RWPE2 (cell line): ENCODE results near the gene ARHGAP15.

Source experiments
- ATAC-seq: fragments of 200-7000 bp; cut with Tn5 transposase; 3 replicates; pipeline ENCODE4 v1.9.1; 2021; ENCODE audit warnings: low read depth
- DNase-seq: peaks from one replicate; pipeline ENCODE4 v3.0.0-alpha.2; 2020; ENCODE audit warnings: low spot score
- H3K27ac ChIP-seq: fragments of 450-650 bp; 2 replicates; pipeline ENCODE4 v1.5.1; 2017; ENCODE audit warnings: mild to moderate bottlenecking; ENCODE audit not compliant: poor library complexity, severe bottlenecking
- H3K27me3 ChIP-seq: fragments of 250-450 bp; sonication (Bioruptor Pico); 2 replicates; pipeline ENCODE4 v1.5.1; 2021; ENCODE audit warnings: mild to moderate bottlenecking, moderate library complexity; ENCODE audit not compliant: insufficient read depth, poor library complexity, severe bottlenecking
- H3K36me3 ChIP-seq: fragments of 250-450 bp; sonication (Bioruptor Pico); 2 replicates; pipeline ENCODE4 v1.5.1; 2020; ENCODE audit warnings: low read depth, mild to moderate bottlenecking, moderate library complexity
- H3K4me1 ChIP-seq: fragments of 250-450 bp; sonication (Bioruptor Pico); 2 replicates; pipeline ENCODE4 v1.5.1; 2021; ENCODE audit warnings: mild to moderate bottlenecking, moderate library complexity; ENCODE audit not compliant: insufficient read depth, poor library complexity, severe bottlenecking
- H3K4me3 ChIP-seq: fragments of 250-450 bp; sonication (Bioruptor Pico); 2 replicates; pipeline ENCODE4 v1.5.1; 2021; ENCODE audit warnings: mild to moderate bottlenecking, moderate library complexity; ENCODE audit not compliant: severe bottlenecking
- H3K9me3 ChIP-seq: fragments of 250-450 bp; sonication (Bioruptor Pico); 2 replicates; pipeline ENCODE4 v1.5.1; 2021; ENCODE audit warnings: mild to moderate bottlenecking, moderate library complexity; ENCODE audit not compliant: severe bottlenecking
- TF ChIP-seq, protein P1 (sequence below): fragments of 450-650 bp; IDR thresholded peaks from one replicate; pipeline ENCODE4 v1.5.1; 2017; ENCODE audit warnings: mild to moderate bottlenecking, moderate library complexity; ENCODE audit not compliant: poor library complexity, severe bottlenecking

Gene ARHGAP15

DNA sequence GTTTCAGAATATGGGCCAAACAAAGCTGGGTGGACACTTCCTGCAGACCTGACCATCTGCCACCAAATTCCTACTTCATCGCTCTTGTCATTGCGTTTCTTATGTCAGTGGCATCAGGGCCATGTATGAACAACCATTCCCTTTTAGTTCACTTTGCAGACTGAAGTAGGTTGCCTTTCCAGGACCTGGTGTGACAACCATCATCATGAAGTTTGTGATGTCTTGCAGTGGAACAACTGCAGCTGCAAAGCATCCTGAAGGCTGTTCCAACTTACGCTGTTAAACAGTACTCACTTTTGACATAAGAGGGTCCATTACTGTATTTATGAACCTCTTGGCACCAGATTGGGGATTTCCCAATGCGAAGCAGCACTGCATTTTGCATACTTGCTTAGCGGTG lies 511.6 kb downstream of the ARHGAP15 start:
- Histone ChIP-seq H3K9me3 (no peaks in the 10 kb centered on the region), H3K4me3 (no peak overlapping the region), H3K4me1 (no peaks in the 10 kb centered on the region), H3K27me3 (no peaks in the 10 kb centered on the region), H3K27ac (no peak overlapping the region), H3K36me3 (no peaks in the 10 kb centered on the region)
- ATAC-seq: no peak
- TF ChIP-seq, protein P1, sequence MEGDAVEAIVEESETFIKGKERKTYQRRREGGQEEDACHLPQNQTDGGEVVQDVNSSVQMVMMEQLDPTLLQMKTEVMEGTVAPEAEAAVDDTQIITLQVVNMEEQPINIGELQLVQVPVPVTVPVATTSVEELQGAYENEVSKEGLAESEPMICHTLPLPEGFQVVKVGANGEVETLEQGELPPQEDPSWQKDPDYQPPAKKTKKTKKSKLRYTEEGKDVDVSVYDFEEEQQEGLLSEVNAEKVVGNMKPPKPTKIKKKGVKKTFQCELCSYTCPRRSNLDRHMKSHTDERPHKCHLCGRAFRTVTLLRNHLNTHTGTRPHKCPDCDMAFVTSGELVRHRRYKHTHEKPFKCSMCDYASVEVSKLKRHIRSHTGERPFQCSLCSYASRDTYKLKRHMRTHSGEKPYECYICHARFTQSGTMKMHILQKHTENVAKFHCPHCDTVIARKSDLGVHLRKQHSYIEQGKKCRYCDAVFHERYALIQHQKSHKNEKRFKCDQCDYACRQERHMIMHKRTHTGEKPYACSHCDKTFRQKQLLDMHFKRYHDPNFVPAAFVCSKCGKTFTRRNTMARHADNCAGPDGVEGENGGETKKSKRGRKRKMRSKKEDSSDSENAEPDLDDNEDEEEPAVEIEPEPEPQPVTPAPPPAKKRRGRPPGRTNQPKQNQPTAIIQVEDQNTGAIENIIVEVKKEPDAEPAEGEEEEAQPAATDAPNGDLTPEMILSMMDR: no peak
- no peak for DNase-seq

DNA sequence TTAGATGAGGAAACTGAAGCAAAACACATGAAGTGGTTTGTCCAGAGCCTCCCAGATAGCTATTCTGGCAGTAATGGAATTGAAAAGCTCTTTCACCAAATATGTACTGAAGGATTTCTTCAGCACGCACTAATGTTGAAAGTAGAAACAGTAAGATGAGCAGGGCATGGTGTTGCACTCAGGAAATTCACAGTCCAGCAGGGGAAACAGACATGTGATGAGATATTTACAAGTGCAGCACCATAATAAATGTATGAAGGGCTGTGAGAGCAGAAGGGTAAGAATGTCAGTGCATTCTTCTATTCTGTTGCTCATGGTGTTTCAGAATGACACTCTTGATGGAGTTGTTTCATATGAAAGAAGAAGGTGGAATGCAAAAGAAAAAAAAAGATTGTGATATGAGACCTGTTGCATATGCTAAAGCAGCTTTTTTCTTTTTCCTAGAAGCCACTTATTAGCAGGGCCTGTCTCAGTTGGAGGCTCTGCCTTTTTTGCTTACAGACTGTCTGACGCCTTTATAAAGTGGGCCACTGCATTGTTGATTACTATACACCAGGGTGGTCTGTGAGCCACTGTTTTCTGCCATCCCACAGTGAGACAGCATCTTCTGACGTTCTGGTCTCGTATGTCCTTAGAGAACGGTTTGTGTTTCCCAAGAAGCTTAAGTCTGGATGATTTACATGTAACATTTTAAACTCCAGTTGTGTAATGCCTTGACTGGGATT lies 516.9 kb downstream of the ARHGAP15 start:
- Histone ChIP-seq H3K36me3 (no peaks in the 10 kb centered on the region), H3K4me1 (no peaks in the 10 kb centered on the region), H3K9me3 (no peaks in the 10 kb centered on the region), H3K27ac (no peak overlapping the region), H3K4me3 (no peak overlapping the region), H3K27me3 (no peaks in the 10 kb centered on the region)
- TF ChIP-seq, protein P1: no peak
- DNase-seq: no peak
- ATAC-seq: no peak

DNA sequence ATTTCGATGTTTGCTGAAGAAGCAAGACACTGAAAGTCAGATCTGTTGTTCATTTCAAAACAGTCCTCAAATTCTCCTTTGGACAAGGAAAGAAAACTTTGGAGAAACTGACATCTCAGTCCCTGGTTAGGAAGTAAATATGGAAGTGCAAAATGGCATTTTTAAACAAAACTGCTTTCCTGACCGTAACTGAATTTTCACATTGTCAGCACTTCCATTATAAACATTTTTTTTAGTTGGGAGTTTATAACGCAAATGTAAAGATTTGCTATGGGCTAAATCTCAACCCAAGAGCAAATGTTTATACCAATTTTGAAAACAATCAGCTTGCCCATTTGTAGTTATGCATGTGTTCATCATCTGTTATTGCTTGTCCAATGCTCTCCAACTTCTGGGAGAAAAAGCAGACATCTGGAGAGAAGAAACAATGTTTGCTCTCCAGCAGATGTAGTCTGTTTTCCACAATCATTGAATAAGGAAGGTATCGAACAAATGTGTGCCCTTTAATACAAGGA lies 520.1 kb downstream of the ARHGAP15 start:
- Histone ChIP-seq H3K27ac (no peak overlapping the region), H3K9me3 (no peaks in the 10 kb centered on the region), H3K4me3 (no peak overlapping the region), H3K4me1 (no peaks in the 10 kb centered on the region), H3K36me3 (no peaks in the 10 kb centered on the region), H3K27me3 (no peaks in the 10 kb centered on the region)
- ATAC-seq (no peak), DNase-seq (no peak)
- TF ChIP-seq, protein P1: no peak

DNA sequence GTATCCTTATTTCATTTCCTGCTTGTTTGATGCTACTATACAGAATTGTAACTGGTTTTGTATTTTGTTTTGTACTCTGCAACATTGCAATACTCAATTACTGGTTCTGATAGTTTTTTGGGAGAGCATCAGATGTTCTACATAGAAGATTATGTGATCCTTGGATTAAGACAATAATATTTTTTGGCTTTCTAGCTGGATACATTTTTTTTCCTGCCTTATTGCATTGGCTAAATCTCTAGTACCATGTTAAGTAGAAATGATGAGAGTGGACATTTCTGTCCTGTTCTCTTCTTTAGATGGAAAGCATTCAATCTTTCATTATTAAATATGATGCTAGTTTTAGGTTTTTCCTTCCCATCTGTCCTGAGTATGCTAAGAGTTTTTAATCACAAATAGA lies 523.5 kb downstream of the ARHGAP15 start:
- H3K27me3 ChIP-seq: no peaks in the 10 kb centered on the region
- no peaks in the 10 kb centered on the region for H3K36me3 ChIP-seq
- H3K4me3 ChIP-seq: no peak overlapping the region
- H3K9me3 ChIP-seq: no peaks in the 10 kb centered on the region
- H3K4me1 ChIP-seq: no peaks in the 10 kb centered on the region
- DNase-seq (no peak), ATAC-seq (no peak)
- no peak overlapping the region for H3K27ac ChIP-seq
- TF ChIP-seq, protein P1: no peak

DNA sequence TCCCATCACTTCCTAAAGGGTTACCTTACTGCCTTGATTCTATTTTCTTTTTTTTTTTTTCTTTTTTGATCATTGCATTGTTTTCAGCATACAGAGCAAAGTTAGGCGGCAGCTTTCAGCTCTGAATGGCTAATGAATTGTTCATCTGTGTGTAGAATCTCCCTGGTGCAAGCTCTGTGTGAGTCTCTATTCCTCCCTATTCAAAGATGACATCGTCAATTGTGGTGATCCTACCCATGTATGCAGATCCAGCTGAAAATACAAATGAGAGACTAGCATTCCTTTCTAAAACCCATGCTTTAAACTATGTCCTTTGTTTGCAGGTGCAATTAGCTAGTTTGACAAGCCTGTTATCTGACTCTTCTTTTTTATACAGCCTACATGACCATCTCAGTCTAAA lies 539.0 kb downstream of the ARHGAP15 start:
- no peak overlapping the region for H3K27ac ChIP-seq
- H3K9me3 ChIP-seq: no peaks in the 10 kb centered on the region
- TF ChIP-seq, protein P1: no peak
- H3K36me3 ChIP-seq: no peaks in the 10 kb centered on the region
- no peaks in the 10 kb centered on the region for H3K4me1 ChIP-seq
- DNase-seq (no peak), ATAC-seq (no peak)
- H3K27me3 ChIP-seq: no peaks in the 10 kb centered on the region
- no peak overlapping the region for H3K4me3 ChIP-seq
